H1 (cell line): ENCODE data around the gene GTSE1. TPM values are rescaled to one million over a fixed set of nuclear protein-coding genes. Genes with fewer than 3 reads are reported as not detected.

Source experiments
- CTCF ChIA-PET: fragments of 300-600 bp; sonication (Branson Sonifier 250); formaldehyde crosslinking; loops from one replicate; lab custom pipeline; 2021; ENCODE audit not compliant: partially characterized antibody; lab: Charles Lee
- POLR2A ChIA-PET: fragments of 300-600 bp; sonication (Branson Sonifier 250); formaldehyde crosslinking; loops from one replicate; lab custom pipeline; 2021; ENCODE audit warnings: inconsistent platforms; ENCODE audit not compliant: partially characterized antibody; lab: Charles Lee
- DNase-seq, 2 experiments: peaks; one replicate each; pipeline versions ENCODE4 v3.0.0 to v3.0.0-alpha.2; 2010 to 2022; ENCODE audit warnings: low spot score in 2 of 2, low read depth in 1 of 2, mixed read lengths in 1 of 2
- FAIRE-seq: peaks from 2 replicates; lab custom pipeline; 2011; peaks lifted over from hg19 to GRCh38; lab: Jason Lieb, UNC
- H2AFZ ChIP-seq: 2 replicates; pipeline ENCODE4 v1.8.1; 2012; ENCODE audit warnings: low read length, inconsistent platforms
- H2AK5ac ChIP-seq: 2 replicates; pipeline ENCODE4 v1.6.1; 2013; ENCODE audit warnings: low read depth, low read length
- H2BK120ac ChIP-seq: replicated peaks from 2 replicates; pipeline ENCODE3; 2013; ENCODE audit warnings: low read depth, low read length, inconsistent platforms
- H2BK12ac ChIP-seq: 2 replicates; pipeline ENCODE4 v1.6.1; 2013; ENCODE audit warnings: low read depth, low read length
- H2BK15ac ChIP-seq: 2 replicates; pipeline ENCODE4 v1.6.1; 2013; ENCODE audit warnings: low read length
- H2BK20ac ChIP-seq: 2 replicates; pipeline ENCODE4 v1.6.1; 2013; ENCODE audit warnings: low read length
- H2BK5ac ChIP-seq: 2 replicates; pipeline ENCODE4 v1.6.1; 2013; ENCODE audit warnings: low read depth, low read length
- H3K14ac ChIP-seq: 2 replicates; pipeline ENCODE4 v1.6.1; 2013; ENCODE audit warnings: inconsistent platforms; ENCODE audit not compliant: insufficient read length
- H3K18ac ChIP-seq: 2 replicates; pipeline ENCODE4 v1.6.1; 2013; ENCODE audit warnings: low read length; ENCODE audit errors: extremely low read depth
- H3K23ac ChIP-seq: 2 replicates; pipeline ENCODE4 v1.6.1; 2013; ENCODE audit warnings: inconsistent platforms; ENCODE audit not compliant: insufficient read length
- H3K23me2 ChIP-seq: 2 replicates; pipeline ENCODE4 v1.6.1; 2013; ENCODE audit warnings: low read depth, low read length
- H3K27ac ChIP-seq: 2 replicates; pipeline ENCODE4 v1.6.1; 2011; ENCODE audit warnings: low read depth, low read length, inconsistent platforms
- H3K27me3 ChIP-seq, 4 experiments: replicated peaks in 1 of 4; 1 replicate in 1 of 4; 2 replicates in 3 of 4; pipeline versions ENCODE4 v1.6.1 to v1.8.1; 2011 to 2013; ENCODE audit warnings: low read length in 3 of 4, mild to moderate bottlenecking in 3 of 4, inconsistent platforms in 2 of 4, mixed read lengths in 2 of 4, moderate library complexity in 1 of 4; ENCODE audit not compliant: control insufficient read depth in 3 of 4, insufficient read depth in 3 of 4; ENCODE audit errors: extremely low read depth in 1 of 4
- H3K36me3 ChIP-seq, 4 experiments: 2 replicates each; pipeline versions ENCODE4 v1.6.1 to v1.8.1; 2011 to 2013; ENCODE audit warnings: mild to moderate bottlenecking in 4 of 4, low read length in 3 of 4, moderate library complexity in 2 of 4, control low read depth in 1 of 4, inconsistent platforms in 1 of 4; ENCODE audit not compliant: insufficient read depth in 4 of 4, control insufficient read depth in 2 of 4
- H3K4ac ChIP-seq: replicated peaks from 2 replicates; pipeline ENCODE3; 2013; ENCODE audit warnings: low read length, low read depth, mixed read lengths, inconsistent platforms; ENCODE audit not compliant: insufficient read length
- H3K4me1 ChIP-seq, 4 experiments: replicated peaks in 1 of 4; 1 replicate in 1 of 4; 2 replicates in 3 of 4; pipeline versions ENCODE4 v1.6.1 to v1.8.1; 2011 to 2013; ENCODE audit warnings: low read length in 3 of 4, inconsistent platforms in 2 of 4, mixed read lengths in 1 of 4; ENCODE audit not compliant: insufficient read depth in 4 of 4, control insufficient read depth in 3 of 4
- H3K4me2 ChIP-seq, 2 experiments: 2 replicates each; pipeline versions ENCODE4 v1.6.1 to v1.8.1; 2011 to 2013; ENCODE audit warnings: low read depth in 2 of 2, low read length in 2 of 2, control low read depth in 1 of 2, inconsistent platforms in 1 of 2, mild to moderate bottlenecking in 1 of 2; ENCODE audit not compliant: insufficient read depth in 1 of 2
- H3K4me3 ChIP-seq, 4 experiments: fragments of 200-600, 300-600 bp in 1 of 4; sonication (generic), shearing (Covaris generic), sonication (Bioruptor Twin) in 1 of 4; 2 replicates each; pipeline versions ENCODE4 v1.5.1 to v1.8.1; 2011 to 2016; ENCODE audit warnings: low read length in 4 of 4, low read depth in 3 of 4, control low read depth in 2 of 4, inconsistent platforms in 2 of 4, mild to moderate bottlenecking in 2 of 4, mixed read lengths in 1 of 4, moderate library complexity in 1 of 4; ENCODE audit not compliant: insufficient read depth in 2 of 4; ENCODE audit errors: extremely low read depth in 1 of 4
- H3K56ac ChIP-seq: replicated peaks from 2 replicates; pipeline ENCODE3; 2013; ENCODE audit warnings: low read depth, mild to moderate bottlenecking, mixed read lengths, low read length, inconsistent platforms; ENCODE audit not compliant: insufficient read length
- H3K79me1 ChIP-seq: 2 replicates; pipeline ENCODE4 v1.6.1; 2013; ENCODE audit warnings: low read depth, low read length, control low read depth
- H3K79me2 ChIP-seq, 2 experiments: 2 replicates each; pipeline versions ENCODE4 v1.6.1 to v1.8.1; 2012 to 2013; ENCODE audit warnings: low read length in 2 of 2, mild to moderate bottlenecking in 2 of 2, inconsistent platforms in 1 of 2; ENCODE audit not compliant: insufficient read depth in 2 of 2, control insufficient read depth in 1 of 2
- H3K9ac ChIP-seq, 4 experiments: replicated peaks in 1 of 4; 1 replicate in 1 of 4; 2 replicates in 3 of 4; pipeline versions ENCODE4 v1.6.1 to v1.8.1; 2011 to 2013; ENCODE audit warnings: low read depth in 3 of 4, low read length in 3 of 4, control low read depth in 2 of 4, mild to moderate bottlenecking in 2 of 4, moderate library complexity in 2 of 4, inconsistent platforms in 1 of 4; ENCODE audit errors: extremely low read depth in 1 of 4
- H3K9me3 ChIP-seq, 2 experiments: 2 replicates each; pipeline versions ENCODE4 v1.6.1 to v1.8.1; 2012 to 2013; ENCODE audit warnings: mild to moderate bottlenecking in 2 of 2, moderate library complexity in 2 of 2, control low read depth in 1 of 2, inconsistent platforms in 1 of 2, low read depth in 1 of 2, low read length in 1 of 2, mixed read lengths in 1 of 2; ENCODE audit not compliant: insufficient read depth in 2 of 2
- H4K20me1 ChIP-seq, 2 experiments: replicated peaks in 1 of 2; 2 replicates each; pipeline versions ENCODE3 to v1.8.1; 2011 to 2013; ENCODE audit warnings: inconsistent platforms in 2 of 2, low read length in 2 of 2, mild to moderate bottlenecking in 1 of 2; ENCODE audit not compliant: insufficient read depth in 2 of 2, control insufficient read depth in 1 of 2
- H4K5ac ChIP-seq: 2 replicates; pipeline ENCODE4 v1.6.1; 2013; ENCODE audit warnings: low read length, low read depth, mixed read lengths, inconsistent platforms; ENCODE audit not compliant: insufficient read length
- H4K8ac ChIP-seq: 2 replicates; pipeline ENCODE4 v1.8.0; 2013; ENCODE audit warnings: mild to moderate bottlenecking, moderate library complexity, low read length, inconsistent platforms; ENCODE audit not compliant: insufficient read depth; ENCODE audit errors: extremely low read depth
- H4K91ac ChIP-seq: replicated peaks from 2 replicates; pipeline ENCODE3; 2013; ENCODE audit warnings: low read length, mixed read lengths, inconsistent platforms; ENCODE audit not compliant: insufficient read length
- BCL11A ChIP-seq, 2 experiments: IDR thresholded peaks; one replicate each; pipeline ENCODE4 v1.6.1; 2011; ENCODE audit warnings: low read depth in 2 of 2, low read length in 2 of 2, mild to moderate bottlenecking in 2 of 2
- BRCA1 ChIP-seq: IDR thresholded peaks from 2 replicates; pipeline ENCODE4 v1.6.1; 2012; ENCODE audit warnings: low read depth, low read length, improper control_type of control experiment
- KDM5A ChIP-seq: fragments of 200-600 bp; IDR thresholded peaks from 2 replicates; pipeline ENCODE4 v1.7.1; 2012; ENCODE audit warnings: mild to moderate bottlenecking, low read length, inconsistent platforms, mixed read lengths
- NRF1 ChIP-seq: IDR thresholded peaks from 2 replicates; pipeline ENCODE4 v1.6.1; 2011; ENCODE audit warnings: mild to moderate bottlenecking, low read depth, low read length, improper control_type of control experiment
- RBBP5 ChIP-seq: IDR thresholded peaks from 2 replicates; pipeline ENCODE4 v1.7.1; 2012; ENCODE audit warnings: low read depth, mild to moderate bottlenecking, inconsistent platforms, low read length, moderate library complexity, borderline replicate concordance
- SIN3A ChIP-seq, 2 experiments: IDR thresholded peaks in 1 of 2; conservative IDR thresholded peaks in 1 of 2; 2 replicates each; pipeline ENCODE4 v1.6.1; 2011 to 2012; ENCODE audit warnings: low read length in 2 of 2, improper control_type of control experiment in 1 of 2, low read depth in 1 of 2, mild to moderate bottlenecking in 1 of 2
- SP4 ChIP-seq: IDR thresholded peaks from 2 replicates; pipeline ENCODE4 v1.6.1; 2012; ENCODE audit warnings: low read length, inconsistent platforms
- SRF ChIP-seq: IDR thresholded peaks from 2 replicates; pipeline ENCODE4 v1.6.1; 2011; ENCODE audit warnings: mild to moderate bottlenecking, low read depth, low read length, moderate library complexity
- YY1 ChIP-seq: IDR thresholded peaks from 2 replicates; pipeline ENCODE4 v1.6.1; 2011; ENCODE audit warnings: low read depth, mild to moderate bottlenecking, low read length
- WGBS, 2 experiments: shearing (Covaris generic) in 1 of 2; methylation state at CpG; one replicate each; pipeline versions ENCODE4 v1.1.6 to v1.1.7; 2013 to 2015; ENCODE audit warnings: low lambda C conversion rate in 2 of 2, mixed read lengths in 2 of 2, inconsistent platforms in 1 of 2, low coverage in 1 of 2, missing lambda C conversion rate in 1 of 2; ENCODE audit not compliant: insufficient replicate concordance in 2 of 2, insufficient coverage in 1 of 2, insufficient read length in 1 of 2; ENCODE audit errors: extremely low coverage in 1 of 2, missing lambda C conversion rate in 1 of 2; 5-methylcytosine and 5-hydroxymethylcytosine counted together
- polyA plus RNA-seq, 7 experiments: library from polyadenylated mRNA; depleted of rRNA in 3 of 7; stranded (reverse) in 5 of 7; unstranded in 2 of 7; fragments of >200 nt in 5 of 7; fragments of 200-250 nt in 2 of 7; gene quantifications; 1 replicate in 5 of 7; 2 replicates in 1 of 7; 4 replicates in 1 of 7; pipeline versions ENCODE4 v1.2.1 to v1.2.3, GENCODE V29; 2011 to 2013; ENCODE audit warnings: missing spikeins in 2 of 7, mixed read lengths in 2 of 7
- total RNA-seq: library from RNA; stranded (reverse); fragmentation: NEBNext Ultra II Directional; extraction: Animal tissue kit (Norgen Biotek cat#: 25700); gene quantifications from 2 replicates; pipeline ENCODE4 v1.2.1, GENCODE V29; 2021
- TF ChIP-seq, protein P1 (sequence below), 3 experiments: IDR thresholded peaks; 1 replicate in 2 of 3; 2 replicates in 1 of 3; pipeline versions ENCODE4 v1.5.1 to v1.6.1; 2011; ENCODE audit warnings: low read length in 3 of 3, mild to moderate bottlenecking in 3 of 3, inconsistent platforms in 2 of 3, low read depth in 1 of 3, moderate library complexity in 1 of 3; ENCODE audit not compliant: insufficient read depth in 1 of 3; ENCODE audit errors: control extremely low read depth in 1 of 3

Gene GTSE1
- total and polyA plus RNA-seq, 2 of the 8 experiments (the other 6 are each of a cell fraction or from before 2014, with no cell fraction given), result 17.5 to 38.6 TPM

DNA sequence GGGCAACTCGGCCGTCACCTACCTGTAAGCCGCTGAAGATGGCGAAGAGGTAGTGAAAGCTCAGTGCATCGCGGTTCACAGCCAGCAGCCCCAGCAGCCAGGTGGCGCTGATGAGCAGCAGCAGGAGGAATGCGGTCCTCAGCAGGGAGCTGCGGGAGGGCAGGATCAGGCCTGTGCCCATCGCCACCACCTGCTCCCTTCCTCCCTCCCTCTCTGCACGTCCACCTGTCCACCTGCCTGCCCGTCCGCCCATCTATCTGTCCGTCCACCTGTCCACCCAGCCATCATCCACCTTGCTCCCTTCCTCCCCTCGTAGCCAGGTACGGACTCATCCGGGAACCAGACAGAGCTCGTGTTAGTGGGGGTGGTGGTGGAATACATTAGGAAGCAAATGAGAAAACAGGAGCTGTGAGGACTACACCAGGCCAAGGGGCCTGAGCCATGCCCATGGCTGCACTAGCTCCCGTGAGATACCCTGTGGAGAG lies 71.1 kb downstream of the GTSE1 start:
- DNase-seq, result peak; percentile 61 to 96
- POLR2A ChIA-PET, result interaction anchor here (0.6 to 1.7 kb wide), 5 partner anchors 15 to 173 kb away, joined by 3 to 9 read pairs (median 4); no protein-coding TSS in a partner anchor
- TF ChIP-seq, protein P1, sequence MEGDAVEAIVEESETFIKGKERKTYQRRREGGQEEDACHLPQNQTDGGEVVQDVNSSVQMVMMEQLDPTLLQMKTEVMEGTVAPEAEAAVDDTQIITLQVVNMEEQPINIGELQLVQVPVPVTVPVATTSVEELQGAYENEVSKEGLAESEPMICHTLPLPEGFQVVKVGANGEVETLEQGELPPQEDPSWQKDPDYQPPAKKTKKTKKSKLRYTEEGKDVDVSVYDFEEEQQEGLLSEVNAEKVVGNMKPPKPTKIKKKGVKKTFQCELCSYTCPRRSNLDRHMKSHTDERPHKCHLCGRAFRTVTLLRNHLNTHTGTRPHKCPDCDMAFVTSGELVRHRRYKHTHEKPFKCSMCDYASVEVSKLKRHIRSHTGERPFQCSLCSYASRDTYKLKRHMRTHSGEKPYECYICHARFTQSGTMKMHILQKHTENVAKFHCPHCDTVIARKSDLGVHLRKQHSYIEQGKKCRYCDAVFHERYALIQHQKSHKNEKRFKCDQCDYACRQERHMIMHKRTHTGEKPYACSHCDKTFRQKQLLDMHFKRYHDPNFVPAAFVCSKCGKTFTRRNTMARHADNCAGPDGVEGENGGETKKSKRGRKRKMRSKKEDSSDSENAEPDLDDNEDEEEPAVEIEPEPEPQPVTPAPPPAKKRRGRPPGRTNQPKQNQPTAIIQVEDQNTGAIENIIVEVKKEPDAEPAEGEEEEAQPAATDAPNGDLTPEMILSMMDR (IDR thresholded peaks at IDR 0.05; ENCODE audit: control extremely low read depth in 1 of 3, insufficient read depth in 1 of 3, low read depth in 1 of 3, low read length in 3 of 3), result peak; percentile 94 to 100 (median 100)
- TF ChIP-seq RBBP5 (0 out of 2 replicates have a peak, but pooled peaks have one; percentile 64), SIN3A (conservative IDR thresholded peaks at IDR 0.05 in 1 of 2, IDR thresholded peaks at IDR 0.05 in 1 of 2; ENCODE audit: low read depth in 1 of 2, low read length in 2 of 2) (peak in 1 of 2 experiments; percentile 81; a peak in 2 of 4 replicates), SP4 (no peak), SRF (no peak), BCL11A (IDR thresholded peaks at IDR 0.05; ENCODE audit: low read depth in 2 of 2, low read length in 2 of 2) (no peak), YY1 (peak; percentile 81), KDM5A (no peak), BRCA1 (no peak), NRF1 (no peak)

More for the DNA sequence above, 71.1 kb downstream of the GTSE1 start:
- no peaks in the 10 kb centered on the region; the same call in 1 of the 2 replicates for H3K79me1 ChIP-seq
- no peak overlapping the region for H2AFZ ChIP-seq
- H2BK5ac ChIP-seq, result peak overlapping the region; percentile 60; the same call in 1 of the 2 replicates
- FAIRE-seq, result peak; percentile 68
- H4K8ac ChIP-seq, result 0 out of 2 replicates have a peak overlapping the region, but pooled peaks have one; percentile 68
- peak overlapping the region; percentile 40 for H4K91ac ChIP-seq
- peak overlapping the region; percentile 65; the same call in 1 of the 2 replicates for H2BK12ac ChIP-seq
- no peak overlapping the region for H3K56ac ChIP-seq
- 38% methylated on average over 19 of the region's 19 CpGs; no CpG with 5 or more reads in 1 of the 2 experiments for WGBS, 2 experiments
- H4K5ac ChIP-seq, result no peak overlapping the region
- H3K4me3 ChIP-seq, result no peak overlapping the region
- H3K79me2 ChIP-seq, result no peaks in the 10 kb centered on the region
- no peak overlapping the region for H2BK120ac ChIP-seq
- H3K36me3 ChIP-seq, result no peaks in the 10 kb centered on the region; a peak in 1 of 8 replicates
- H3K4ac ChIP-seq, result no peak overlapping the region
- CTCF ChIA-PET, result interaction anchor here (0.6 to 5.4 kb wide), 59 partner anchors 8 to 348 kb away, joined by 3 to 82 read pairs (median 5); partner anchors contain the start of gene TTC38
- H3K18ac ChIP-seq, result no peak overlapping the region
- H3K4me1 ChIP-seq, result peaks cover 0 to 15% (median 6%) of the 10 kb centered on the region in 4 experiments; a peak in 5 of 7 replicates
- H2BK20ac ChIP-seq, result no peak overlapping the region
- peaks cover 0 to 11% of the 10 kb centered on the region in 2 experiments for H4K20me1 ChIP-seq
- H3K27ac ChIP-seq, result no peak overlapping the region
- H2BK15ac ChIP-seq, result peak overlapping the region; percentile 24; the same call in 1 of the 2 replicates
- H3K9me3 ChIP-seq, result no peaks in the 10 kb centered on the region
- no peak overlapping the region for H3K9ac ChIP-seq
- H2AK5ac ChIP-seq, result no peak overlapping the region
- no peak overlapping the region for H3K4me2 ChIP-seq
- H3K14ac ChIP-seq, result no peak overlapping the region
- no peaks in the 10 kb centered on the region for H3K27me3 ChIP-seq
- no peak overlapping the region for H3K23ac ChIP-seq
- peaks cover 9% of the 10 kb centered on the region; the same call in 1 of the 2 replicates for H3K23me2 ChIP-seq
